NB4 (cell line): ENCODE measurements around the gene MS4A6A.

ENCODE experiments used
- CTCF ChIP-seq: IDR thresholded peaks from one replicate; pipeline ENCODE4 v1.5.1; 2012; ENCODE audit warnings: low read depth, low read length
- MAX ChIP-seq: IDR thresholded peaks from 2 replicates; pipeline ENCODE4 v1.6.1; 2011; ENCODE audit warnings: low read depth, low read length
- MYC ChIP-seq: IDR thresholded peaks from 2 replicates; pipeline ENCODE4 v1.6.1; 2011; ENCODE audit warnings: low read depth, low read length
- POLR2A ChIP-seq: IDR thresholded peaks from 2 replicates; pipeline ENCODE4 v1.6.1; 2011; ENCODE audit warnings: mild to moderate bottlenecking; ENCODE audit not compliant: insufficient read length; ENCODE audit errors: extremely low read depth

- no peak for TF ChIP-seq CTCF
- no peak for TF ChIP-seq POLR2A
- no peak for TF ChIP-seq MAX
- no peak for TF ChIP-seq MYC
These were observed at the start of gene MS4A6A for GRCh38 chr11:60182541-60183330.
